Mucosa of stomach (tissue), 1 donor: ENCODE results near the gene NUAK2.
"Not testable (repeated sequence)": the region's sequence is repeated elsewhere in the genome, so short reads cannot be mapped to it uniquely, and the experiment has no call there.

ENCODE experiments used
- H3K27me3 ChIP-seq: one replicate; pipeline ENCODE4 v1.7.0; 2013; ENCODE audit warnings: mild to moderate bottlenecking, low read length; ENCODE audit not compliant: control insufficient read depth, insufficient read depth
- H3K36me3 ChIP-seq: one replicate; pipeline ENCODE4 v1.7.0; 2013; ENCODE audit warnings: low read length; ENCODE audit not compliant: control insufficient read depth, insufficient read depth
- H3K4me1 ChIP-seq: one replicate; pipeline ENCODE4 v1.7.0; 2013; ENCODE audit warnings: mild to moderate bottlenecking, low read length; ENCODE audit not compliant: control insufficient read depth, insufficient read depth
- H3K4me3 ChIP-seq: one replicate; pipeline ENCODE4 v1.7.0; 2013; ENCODE audit warnings: low read length
- H3K9ac ChIP-seq: one replicate; pipeline ENCODE4 v1.7.0; 2013; ENCODE audit warnings: mild to moderate bottlenecking, low read length, moderate library complexity
- H3K9me3 ChIP-seq: one replicate; pipeline ENCODE4 v1.7.0; 2013; ENCODE audit warnings: mild to moderate bottlenecking, low read length, moderate library complexity; ENCODE audit not compliant: control insufficient read depth
- donor health status: Pancreatic carcinoma.

Gene NUAK2

DNA sequence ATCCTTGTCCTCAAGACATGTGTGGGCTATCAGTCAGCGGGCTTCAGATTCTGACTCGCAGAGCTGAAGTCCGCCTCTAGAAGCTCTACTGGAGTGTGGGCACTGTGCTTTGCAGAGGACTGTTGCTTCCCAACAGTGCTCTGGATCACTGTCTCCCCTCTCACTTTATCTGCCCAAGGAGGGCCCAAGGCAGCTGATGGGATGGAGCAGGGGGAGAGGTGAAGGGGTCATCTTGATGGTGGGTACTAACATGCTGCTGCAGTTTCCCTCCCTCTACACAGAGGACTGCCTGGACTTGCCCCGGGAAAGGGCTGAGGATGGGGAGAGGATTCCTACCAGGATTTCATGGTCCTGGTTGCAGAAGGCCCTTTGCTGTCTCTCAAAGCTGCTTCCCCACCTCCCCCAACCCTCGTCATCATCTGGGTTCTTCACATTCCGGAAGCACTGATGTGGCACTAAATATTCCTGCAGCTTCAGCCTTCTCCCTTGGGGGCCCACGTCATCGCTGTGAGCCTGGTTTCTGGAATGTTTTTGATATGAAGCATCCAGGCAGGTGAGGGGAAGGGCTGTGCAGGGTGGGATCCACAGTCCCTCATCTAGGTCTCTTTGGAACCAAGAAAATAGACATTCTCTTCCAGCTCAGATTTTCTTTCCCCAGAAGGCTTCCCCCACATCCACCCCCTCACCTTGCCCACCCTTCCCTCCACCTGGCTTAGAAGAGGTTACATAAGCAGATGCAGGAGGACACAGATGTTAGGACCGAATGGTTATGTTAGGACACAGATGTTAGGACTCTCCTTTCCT lies 23.2 kb downstream of the NUAK2 start:
- Histone ChIP-seq H3K9ac (no peak overlapping the region), H3K27me3 (no peaks in the 10 kb centered on the region), H3K36me3 (no peaks in the 10 kb centered on the region), H3K4me1 (peaks cover 13% of the 10 kb centered on the region), H3K4me3 (no peak overlapping the region), H3K9me3 (no peaks in the 10 kb centered on the region)

DNA sequence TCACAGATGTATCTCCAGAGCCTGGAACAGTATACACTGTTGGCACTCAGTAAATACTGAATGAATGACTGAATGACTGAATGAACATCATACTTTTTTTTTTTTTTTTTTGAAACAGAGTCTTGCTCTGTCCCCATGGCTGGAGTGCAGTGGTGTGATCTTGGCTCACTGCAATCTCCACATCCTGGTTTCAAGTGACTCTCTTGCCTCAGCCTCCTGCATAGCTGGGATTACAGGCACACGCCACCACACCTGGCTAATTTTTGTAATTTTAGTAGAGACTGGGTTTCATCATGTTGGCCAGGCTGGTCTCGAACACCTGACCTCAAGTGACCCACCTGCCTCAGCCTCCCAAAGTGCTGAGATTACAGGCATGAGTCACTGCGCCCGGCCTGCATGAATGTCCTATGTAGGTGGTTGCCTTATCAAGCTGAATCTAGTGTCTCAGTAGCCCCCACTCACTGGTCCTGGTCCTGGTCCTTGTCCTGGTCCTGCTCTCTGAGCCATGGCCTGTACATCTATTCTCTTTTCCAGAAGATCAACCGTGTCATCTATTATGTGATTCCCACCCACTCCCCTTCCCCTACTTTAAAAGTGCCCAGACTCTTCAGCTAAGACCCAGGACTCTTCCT lies 23.9 kb downstream of the NUAK2 start:
- not testable (repeated sequence) for H3K9me3 ChIP-seq, H3K4me3 ChIP-seq, H3K36me3 ChIP-seq, H3K9ac ChIP-seq, H3K27me3 ChIP-seq
- H3K4me1 ChIP-seq: peaks cover 13% of the 10 kb centered on the region

DNA sequence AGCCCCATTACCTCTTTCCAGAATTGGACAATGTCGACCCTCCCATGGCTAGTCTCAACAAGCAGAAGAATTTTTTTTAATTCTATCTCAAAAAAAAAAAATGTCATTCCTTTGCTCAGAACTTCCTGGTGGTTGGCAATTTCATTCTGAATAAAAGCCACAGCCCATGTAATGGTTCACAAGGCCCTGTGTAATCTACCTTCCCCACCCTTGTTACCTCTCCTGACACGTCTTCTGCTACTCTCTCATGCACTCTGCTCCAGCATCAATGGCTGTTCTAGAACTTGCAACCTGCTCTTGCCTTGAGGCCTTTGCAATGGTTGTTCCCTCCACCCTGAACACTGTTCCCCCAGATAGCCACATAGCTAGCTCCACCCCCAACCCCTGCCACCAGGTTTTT lies 25.4 kb downstream of the NUAK2 start:
- Histone ChIP-seq H3K36me3 (no peaks in the 10 kb centered on the region), H3K9me3 (no peaks in the 10 kb centered on the region), H3K4me3 (no peak overlapping the region), H3K4me1 (peaks cover 7% of the 10 kb centered on the region), H3K9ac (no peak overlapping the region), H3K27me3 (no peaks in the 10 kb centered on the region)

DNA sequence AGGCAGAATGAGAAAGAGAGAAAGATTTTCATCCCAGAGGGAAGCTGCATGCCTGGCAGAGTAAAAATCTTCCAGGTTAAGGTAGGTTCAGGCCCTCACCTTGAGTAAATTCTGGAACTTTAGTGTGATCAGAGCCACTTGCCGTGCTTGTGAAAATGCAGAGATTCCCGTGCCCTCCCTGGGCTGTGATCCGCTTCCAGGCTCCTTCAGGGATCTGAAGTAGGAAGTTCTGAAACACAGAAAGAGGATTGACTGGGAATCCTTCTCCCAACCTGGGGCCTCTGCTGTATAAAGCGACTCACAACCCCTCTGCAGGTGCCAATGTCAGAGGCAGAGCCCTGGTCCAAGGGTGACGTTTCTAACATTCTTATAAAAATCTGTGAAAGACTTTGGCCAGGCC lies 26.6 kb downstream of the NUAK2 start:
- Histone ChIP-seq H3K4me3 (no peak overlapping the region), H3K4me1 (peaks cover 5% of the 10 kb centered on the region), H3K27me3 (no peaks in the 10 kb centered on the region), H3K36me3 (no peaks in the 10 kb centered on the region), H3K9me3 (no peaks in the 10 kb centered on the region), H3K9ac (no peak overlapping the region)

DNA sequence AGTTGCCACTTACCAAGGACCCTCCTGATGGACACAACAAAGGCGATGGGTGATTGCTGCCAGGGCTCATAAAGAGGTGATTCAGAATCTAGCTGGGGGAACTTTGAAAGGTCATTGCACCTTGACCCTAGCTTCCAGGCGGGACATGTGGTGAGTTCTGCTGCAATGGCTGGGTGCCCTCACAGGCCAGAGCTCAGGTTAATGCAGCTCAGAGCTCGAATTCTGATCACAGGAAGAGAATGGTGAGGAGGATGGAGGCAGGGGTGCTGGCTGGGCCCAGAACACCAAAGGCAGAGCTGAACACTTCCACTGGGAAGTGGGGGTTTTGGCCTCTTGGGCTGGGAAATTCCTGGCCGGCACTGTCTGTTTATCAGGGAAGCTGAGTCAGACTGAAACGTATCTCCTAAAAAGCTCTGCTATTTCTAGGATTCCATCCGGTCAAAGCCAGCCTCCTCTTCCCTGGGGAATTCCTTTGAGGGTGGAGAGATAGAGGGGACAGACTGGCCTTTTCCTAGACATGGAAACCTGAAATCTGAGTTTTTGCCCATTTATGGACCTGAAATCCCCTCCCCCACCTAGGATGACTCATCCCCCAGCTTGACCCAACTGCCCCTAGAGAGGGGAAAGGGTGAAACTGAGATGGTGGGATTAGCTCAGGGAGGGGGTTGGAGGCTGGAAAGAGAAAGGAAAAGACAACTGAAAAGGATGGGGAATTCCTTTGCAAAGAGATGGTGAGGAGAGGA lies 27.2 kb downstream of the NUAK2 start:
- H3K4me1 ChIP-seq: peaks cover 5% of the 10 kb centered on the region
- no peak overlapping the region for H3K4me3 ChIP-seq
- no peaks in the 10 kb centered on the region for H3K9me3 ChIP-seq
- H3K36me3 ChIP-seq: no peaks in the 10 kb centered on the region
- H3K27me3 ChIP-seq: no peaks in the 10 kb centered on the region
- peak overlapping the region; percentile 14 for H3K9ac ChIP-seq

DNA sequence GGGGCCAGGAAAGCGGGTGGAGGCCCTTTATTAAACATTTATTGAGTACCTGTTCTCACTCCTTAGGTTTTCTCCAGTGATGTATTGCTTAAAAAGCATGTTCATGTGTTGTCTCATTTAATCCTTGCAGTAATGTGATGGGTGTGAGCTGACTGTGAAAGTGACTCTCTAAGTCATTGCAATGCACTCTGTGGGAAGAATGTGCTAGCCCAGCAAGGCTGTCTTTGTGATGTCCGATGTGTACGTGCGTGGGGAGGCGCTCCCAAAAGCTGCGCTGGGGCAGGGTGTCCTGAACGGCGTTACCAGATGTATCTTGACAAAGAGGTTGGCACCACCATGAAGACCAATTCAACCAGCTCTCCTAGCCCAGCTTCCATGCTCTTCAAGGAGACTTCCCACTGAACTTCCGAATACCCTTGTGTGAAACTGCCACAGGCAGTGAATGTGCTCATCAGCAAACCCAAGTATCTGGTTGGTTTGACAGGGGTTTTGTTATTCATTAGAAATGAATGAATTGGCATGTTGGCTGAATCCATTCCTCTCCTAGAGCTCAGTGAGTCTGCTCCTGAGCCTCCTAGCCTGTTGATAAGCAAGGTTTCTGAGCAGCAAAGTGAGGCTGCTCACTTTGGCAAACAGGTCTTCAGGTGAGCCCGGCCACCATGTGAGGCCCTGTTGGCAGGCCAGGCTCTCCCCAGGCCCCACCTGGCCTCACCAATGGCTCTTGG lies 28.0 kb downstream of the NUAK2 start:
- peak overlapping the region; percentile 14 for H3K9ac ChIP-seq
- no peaks in the 10 kb centered on the region for H3K27me3 ChIP-seq
- H3K36me3 ChIP-seq: no peaks in the 10 kb centered on the region
- peaks cover 5% of the 10 kb centered on the region for H3K4me1 ChIP-seq
- no peaks in the 10 kb centered on the region for H3K9me3 ChIP-seq
- H3K4me3 ChIP-seq: no peak overlapping the region

DNA sequence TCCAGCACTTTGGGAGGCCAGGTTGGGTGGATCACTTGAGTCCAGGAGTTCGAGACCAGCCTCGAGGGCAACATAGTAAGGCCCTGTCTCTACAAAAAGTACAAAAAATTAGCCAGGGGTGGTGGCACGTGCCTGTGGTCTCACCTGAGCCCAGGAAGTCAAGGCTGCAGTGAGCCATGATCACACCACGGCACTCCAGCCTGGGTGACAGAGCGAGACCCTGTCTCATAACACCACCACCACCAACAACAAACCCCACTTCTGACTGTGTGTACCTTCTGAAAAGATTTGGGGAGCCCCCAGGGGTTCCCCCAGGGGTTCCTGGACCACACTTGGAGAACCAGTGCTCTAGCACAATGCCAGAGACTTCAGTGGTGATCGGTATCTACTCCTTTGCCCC lies 29.9 kb downstream of the NUAK2 start:
- Histone ChIP-seq H3K4me1 (peaks cover 14% of the 10 kb centered on the region), H3K4me3 (no peak overlapping the region)

DNA sequence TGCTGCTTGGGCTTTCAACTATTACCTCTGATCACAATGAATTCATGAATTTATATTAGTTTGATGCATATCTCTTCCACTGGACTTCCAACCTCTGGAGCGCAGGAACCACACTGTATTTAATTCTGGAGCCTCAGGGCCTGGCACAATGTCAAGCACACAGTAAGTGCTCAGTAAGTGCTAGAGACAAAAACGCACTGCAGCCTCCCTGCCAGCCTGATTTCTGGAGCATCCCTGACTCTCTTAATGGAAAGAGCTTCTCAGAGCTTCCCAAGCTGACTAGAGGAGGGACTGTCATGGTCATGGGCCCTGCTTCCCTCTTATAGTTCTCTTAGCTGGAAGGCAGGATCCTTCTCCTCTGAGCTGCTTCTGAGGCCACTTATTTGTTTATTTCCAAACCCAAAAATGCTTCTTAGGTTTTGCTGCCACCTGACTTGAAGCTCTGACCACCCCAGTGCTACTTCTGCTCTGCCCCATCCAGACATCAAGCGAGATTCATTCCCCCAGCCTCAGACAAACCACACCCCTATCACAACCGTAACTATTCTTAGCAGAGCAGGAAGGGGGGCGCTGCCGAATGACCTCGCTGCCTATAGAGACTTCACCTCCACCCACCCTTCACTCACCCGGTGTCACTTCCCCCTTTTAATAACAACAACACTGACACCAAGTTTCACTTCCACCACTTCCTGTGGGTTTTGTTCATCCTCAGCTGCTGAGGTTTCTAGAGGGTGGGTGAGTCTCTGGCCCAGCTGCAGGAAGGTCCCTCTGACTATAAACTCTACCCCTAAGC lies 33.6 kb downstream of the NUAK2 start:
- no peak overlapping the region for H3K9ac ChIP-seq
- no peaks in the 10 kb centered on the region for H3K27me3 ChIP-seq
- H3K9me3 ChIP-seq: no peaks in the 10 kb centered on the region
- H3K36me3 ChIP-seq: no peaks in the 10 kb centered on the region
- peaks cover 15% of the 10 kb centered on the region for H3K4me1 ChIP-seq
- H3K4me3 ChIP-seq: no peak overlapping the region

More for the DNA sequence above, 29.9 kb downstream of the NUAK2 start:
- no peaks in the 10 kb centered on the region for H3K27me3 ChIP-seq
- no peak overlapping the region for H3K9ac ChIP-seq
- H3K36me3 ChIP-seq: no peaks in the 10 kb centered on the region
- H3K9me3 ChIP-seq: no peaks in the 10 kb centered on the region

DNA sequence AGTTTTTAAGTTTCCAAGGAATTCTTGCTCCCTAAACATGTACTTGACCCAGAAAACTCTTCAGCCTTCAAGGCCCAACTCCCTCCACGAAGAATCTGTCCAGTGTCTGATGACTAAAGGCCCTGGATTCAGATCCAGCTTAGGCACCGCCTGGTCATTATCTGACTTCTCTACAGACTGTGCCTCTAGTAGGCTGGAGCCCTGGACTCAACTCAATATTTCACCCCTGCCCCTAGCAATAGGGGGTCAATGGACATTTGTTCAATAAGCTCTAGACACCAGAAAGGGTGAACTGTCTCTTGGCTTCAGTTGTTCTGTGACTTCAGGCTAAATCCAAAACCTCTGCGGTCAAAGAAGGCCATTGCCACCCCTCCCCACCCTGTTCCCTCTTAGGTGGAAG lies 34.5 kb downstream of the NUAK2 start:
- H3K27me3 ChIP-seq: no peaks in the 10 kb centered on the region
- H3K9me3 ChIP-seq: no peaks in the 10 kb centered on the region
- H3K9ac ChIP-seq: no peak overlapping the region
- no peaks in the 10 kb centered on the region for H3K36me3 ChIP-seq
- peaks cover 15% of the 10 kb centered on the region for H3K4me1 ChIP-seq
- H3K4me3 ChIP-seq: no peak overlapping the region

DNA sequence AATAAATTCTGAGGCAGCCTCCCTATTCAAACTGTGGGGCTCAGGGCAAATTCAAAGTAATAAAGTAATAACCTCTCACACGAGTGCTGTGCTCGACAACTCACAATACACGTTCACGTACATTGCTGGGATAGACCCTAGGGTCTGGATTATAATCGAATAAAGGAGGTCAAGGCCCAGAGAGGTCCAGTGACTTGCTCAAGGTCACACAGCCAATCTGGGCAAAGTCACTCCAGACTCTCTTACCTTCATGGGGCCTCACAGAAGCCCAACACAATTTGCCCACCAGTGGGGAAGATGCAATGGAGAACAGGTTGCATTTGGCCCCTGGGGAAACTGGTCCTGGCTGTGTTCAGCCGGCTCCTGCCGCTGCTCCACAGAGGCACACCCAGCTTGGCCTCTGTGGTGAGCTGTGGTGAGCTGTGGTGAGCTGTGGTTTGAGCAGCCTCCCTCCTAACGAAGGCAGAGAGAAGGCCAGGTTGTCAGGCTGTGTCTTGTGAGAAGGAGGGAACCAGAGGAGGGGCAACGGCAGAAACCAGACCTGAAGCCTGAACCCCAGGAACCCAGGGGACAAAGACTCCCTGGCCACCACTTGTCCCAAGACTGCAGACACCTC lies 35.1 kb downstream of the NUAK2 start:
- H3K27me3 ChIP-seq: no peaks in the 10 kb centered on the region
- no peaks in the 10 kb centered on the region for H3K9me3 ChIP-seq
- no peak overlapping the region for H3K9ac ChIP-seq
- no peaks in the 10 kb centered on the region for H3K36me3 ChIP-seq
- no peak overlapping the region for H3K4me3 ChIP-seq
- H3K4me1 ChIP-seq: peaks cover 15% of the 10 kb centered on the region
